Endometrium (tissue), 2 donors: Measurements from ENCODE around the gene RSPH9.

Experiments used
- FAIRE-seq: peaks from 2 replicates; lab custom pipeline; 2012; peaks lifted over from hg19 to GRCh38; lab: Jason Lieb, UNC
- donor health status: control.
- donor health status: control.

Gene RSPH9

DNA sequence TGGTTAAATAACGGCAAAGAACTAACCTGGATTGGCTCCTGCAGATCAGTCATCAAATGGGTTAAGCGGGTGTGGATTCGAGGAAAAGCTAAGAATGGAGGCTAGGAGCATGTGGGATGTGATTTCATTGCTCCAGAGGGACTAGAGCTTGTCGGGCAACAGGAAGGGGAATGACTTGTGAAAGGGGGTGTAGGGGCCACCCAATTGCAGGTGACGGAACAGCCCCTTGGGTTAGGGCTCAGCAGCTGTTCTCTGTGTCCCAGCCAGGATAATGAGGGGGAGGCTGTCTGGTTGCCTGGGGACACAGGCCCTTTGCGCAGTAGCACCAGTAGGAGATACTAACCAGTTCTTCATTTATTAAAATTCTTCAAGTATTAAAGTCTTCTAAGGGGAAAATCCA lies 67.7 kb downstream of the RSPH9 start:
- FAIRE-seq, result no peak

GRCh38 chr6:43713643-43714310 lies 68.9 kb downstream of the RSPH9 start:
- no peak for FAIRE-seq

GRCh38 chr6:43714311-43715055 lies 69.6 kb downstream of the RSPH9 start:
- FAIRE-seq, result no peak

GRCh38 chr6:43715056-43715788 lies 70.4 kb downstream of the RSPH9 start:
- no peak for FAIRE-seq

DNA sequence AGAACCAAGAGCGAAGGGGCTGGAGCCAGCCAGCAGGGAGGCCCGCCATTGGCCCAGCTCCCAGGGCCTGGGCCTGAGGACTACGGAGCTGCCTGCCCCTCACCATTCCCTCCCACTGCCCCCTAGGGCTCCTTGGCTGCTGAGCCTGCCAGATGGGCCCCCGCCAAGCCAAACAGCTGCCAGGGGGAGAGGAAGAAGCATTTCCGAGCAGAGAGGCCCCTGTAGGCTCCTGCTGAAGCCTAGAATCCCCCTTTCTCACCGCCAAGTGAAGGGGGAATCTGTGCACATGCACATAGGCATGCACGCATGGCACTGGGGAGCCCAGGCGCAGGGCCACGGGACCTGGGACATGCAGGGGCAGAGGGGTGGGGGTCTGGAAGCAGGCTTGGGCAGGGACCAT lies 71.3 kb downstream of the RSPH9 start:
- no peak for FAIRE-seq

DNA sequence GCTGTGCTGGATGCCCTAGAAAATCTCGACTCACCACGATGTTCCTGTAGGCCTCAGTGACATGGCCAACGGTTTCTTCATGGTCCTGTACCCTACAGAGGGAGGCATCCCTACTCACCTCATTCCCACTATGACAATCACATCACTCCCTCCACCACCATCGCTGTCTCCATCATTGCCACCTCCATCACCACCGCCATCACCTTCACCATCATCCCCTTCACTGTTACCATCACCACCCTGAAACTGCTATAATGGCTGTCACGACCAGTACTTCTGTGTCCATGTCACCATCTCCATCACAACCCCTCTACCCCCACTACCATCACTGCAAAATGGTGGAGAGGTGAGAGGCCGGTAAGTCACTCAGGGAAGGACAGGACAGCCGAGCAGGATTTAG lies 72.6 kb downstream of the RSPH9 start:
- FAIRE-seq, result no peak

DNA sequence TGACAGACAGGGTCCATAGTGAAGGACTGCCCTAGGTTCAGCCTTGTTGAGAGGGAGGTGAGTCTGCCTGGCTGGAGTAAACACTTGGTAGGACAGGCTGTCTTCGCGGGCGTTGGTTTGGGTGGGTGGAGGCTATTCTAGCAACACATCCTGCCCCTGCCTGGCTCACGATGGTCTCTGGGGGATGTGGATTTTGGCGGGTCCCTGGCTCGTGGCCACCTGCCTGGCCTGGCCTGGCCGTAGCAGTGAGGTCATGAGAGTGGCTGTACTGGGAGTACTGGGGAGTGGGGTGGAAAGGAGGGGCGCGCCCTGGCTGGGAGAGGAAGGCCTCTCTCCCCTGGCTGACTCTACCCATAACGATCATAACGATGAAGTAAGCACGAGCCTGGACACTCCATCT lies 73.0 kb downstream of the RSPH9 start:
- no peak for FAIRE-seq

GRCh38 chr6:43718387-43719105 lies 73.7 kb downstream of the RSPH9 start:
- FAIRE-seq, result no peak

- no peak for FAIRE-seq
Measured at GRCh38 chr6:43719511-43719910, 74.7 kb downstream of the RSPH9 start.

DNA sequence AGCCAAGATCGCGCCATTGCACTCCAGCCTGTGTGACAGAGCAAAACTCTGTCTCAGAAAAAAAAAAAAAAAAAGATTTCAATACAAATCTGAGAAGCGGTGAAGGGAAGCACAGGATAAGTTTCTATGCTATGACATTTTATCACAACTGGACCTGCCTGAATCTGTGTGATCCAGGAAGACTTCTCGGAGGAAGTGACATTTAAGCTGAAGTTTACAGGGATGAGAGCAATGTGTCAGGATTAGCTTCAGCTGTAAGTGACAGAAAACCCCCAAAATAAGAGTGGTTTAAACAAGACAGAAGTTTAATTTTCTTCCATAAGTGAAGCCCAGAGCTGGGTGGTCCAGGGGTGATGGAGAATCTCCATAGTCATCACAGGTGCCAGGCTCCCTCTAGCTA lies 76.2 kb downstream of the RSPH9 start:
- no peak for FAIRE-seq
